ENCODE data around the gene VAT1. TPM values are rescaled to one million over a fixed set of nuclear protein-coding genes. Genes with fewer than 3 reads are reported as not detected.

VAT1 gene
- total RNA-seq, 1 donor from 2014 or later = 567 TPM

DNA sequence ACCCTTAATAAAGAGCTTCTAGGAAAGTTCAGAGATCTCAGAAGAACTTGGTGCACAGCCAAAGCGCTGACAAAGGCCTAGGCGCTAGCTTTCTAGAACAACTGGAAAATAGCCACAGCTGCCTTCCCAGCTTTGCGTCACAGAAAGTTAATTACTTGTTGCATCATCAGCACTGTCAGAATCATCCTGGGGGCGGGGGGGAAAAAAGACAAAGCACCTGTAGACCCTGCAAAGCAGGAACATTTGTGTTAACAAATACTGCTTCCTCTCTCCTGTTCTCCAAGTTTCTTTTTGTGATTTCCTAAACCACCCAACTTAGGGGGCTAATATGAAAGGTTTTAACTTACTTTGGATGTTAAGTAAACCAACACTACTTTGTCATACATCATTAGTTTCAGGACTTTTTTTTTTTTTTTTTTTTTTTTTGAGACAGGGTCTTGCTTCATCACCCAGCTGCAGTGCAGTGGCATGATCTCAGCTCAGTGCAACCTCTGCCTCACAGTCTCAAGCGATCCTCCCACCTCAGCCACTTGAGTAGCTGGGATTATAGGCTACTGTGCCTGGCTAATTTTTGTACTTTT is 53.1 kb downstream of the VAT1 start:
- Mint-ChIP-seq H3K27me3 (ENCODE audit: low read depth) (no peaks in the 10 kb centered on the region), H3K27ac (ENCODE audit: unreplicated experiment) (no peak overlapping the region), H3K36me3 (ENCODE audit: low read depth) (no peaks in the 10 kb centered on the region), H3K4me1 (ENCODE audit: low read depth) (peaks cover 7% of the 10 kb centered on the region), H3K4me3 (ENCODE audit: unreplicated experiment) (no peak overlapping the region), H3K9me3 (ENCODE audit: low read depth) (no peaks in the 10 kb centered on the region)
- TF ChIP-seq, protein P1, sequence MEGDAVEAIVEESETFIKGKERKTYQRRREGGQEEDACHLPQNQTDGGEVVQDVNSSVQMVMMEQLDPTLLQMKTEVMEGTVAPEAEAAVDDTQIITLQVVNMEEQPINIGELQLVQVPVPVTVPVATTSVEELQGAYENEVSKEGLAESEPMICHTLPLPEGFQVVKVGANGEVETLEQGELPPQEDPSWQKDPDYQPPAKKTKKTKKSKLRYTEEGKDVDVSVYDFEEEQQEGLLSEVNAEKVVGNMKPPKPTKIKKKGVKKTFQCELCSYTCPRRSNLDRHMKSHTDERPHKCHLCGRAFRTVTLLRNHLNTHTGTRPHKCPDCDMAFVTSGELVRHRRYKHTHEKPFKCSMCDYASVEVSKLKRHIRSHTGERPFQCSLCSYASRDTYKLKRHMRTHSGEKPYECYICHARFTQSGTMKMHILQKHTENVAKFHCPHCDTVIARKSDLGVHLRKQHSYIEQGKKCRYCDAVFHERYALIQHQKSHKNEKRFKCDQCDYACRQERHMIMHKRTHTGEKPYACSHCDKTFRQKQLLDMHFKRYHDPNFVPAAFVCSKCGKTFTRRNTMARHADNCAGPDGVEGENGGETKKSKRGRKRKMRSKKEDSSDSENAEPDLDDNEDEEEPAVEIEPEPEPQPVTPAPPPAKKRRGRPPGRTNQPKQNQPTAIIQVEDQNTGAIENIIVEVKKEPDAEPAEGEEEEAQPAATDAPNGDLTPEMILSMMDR (IDR thresholded peaks at IDR 0.05) = no peak
- DNase-seq (ENCODE audit: low spot score) = no peak

DNA sequence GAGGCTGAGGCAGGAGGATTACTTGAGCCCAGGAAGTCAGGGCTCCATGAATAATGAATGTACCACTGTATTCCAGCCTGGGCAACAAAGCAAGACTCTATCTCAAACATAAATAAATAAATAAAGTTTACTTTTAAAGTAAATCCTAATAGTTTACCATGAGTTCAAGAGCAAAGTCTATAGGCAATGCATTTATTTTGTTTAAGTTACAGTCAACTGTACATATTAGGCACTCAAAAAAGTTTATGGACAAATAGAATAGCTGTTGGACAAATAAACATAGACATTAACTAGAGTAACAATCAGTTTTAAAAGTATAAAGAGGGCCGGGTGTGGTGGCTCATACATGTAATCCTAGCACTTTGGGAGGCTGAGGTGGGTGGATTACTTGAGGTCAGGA is 54.3 kb downstream of the VAT1 start:
- no peaks in the 10 kb centered on the region for H3K36me3 Mint-ChIP-seq (ENCODE audit: low read depth)
- H3K4me3 Mint-ChIP-seq (ENCODE audit: unreplicated experiment) = no peak overlapping the region
- no peak overlapping the region for H3K27ac Mint-ChIP-seq (ENCODE audit: unreplicated experiment)
- no peaks in the 10 kb centered on the region for H3K9me3 Mint-ChIP-seq (ENCODE audit: low read depth)
- H3K4me1 Mint-ChIP-seq (ENCODE audit: low read depth) = peaks cover 16% of the 10 kb centered on the region
- no peaks in the 10 kb centered on the region for H3K27me3 Mint-ChIP-seq (ENCODE audit: low read depth)
- DNase-seq (ENCODE audit: low spot score) = no peak
- TF ChIP-seq, protein P1 (IDR thresholded peaks at IDR 0.05) = no peak

Other genes starting within 250 kb of the VAT1 start
- gene VPS25, start 248.9 kb downstream of the VAT1 start, total RNA-seq = 52.5 to 63.9 TPM (median 55.1 TPM) in 3 replicates
- 0.26 to 0.32 TPM in 2 of 3 replicates, not detected in the other for gene WNK4, start 241.8 kb downstream of the VAT1 start, total RNA-seq
- gene COA3, start 223.7 kb downstream of the VAT1 start, total RNA-seq = 38.7 to 49.1 TPM (median 39.5 TPM) in 3 replicates
- gene CNTD1, start 223.5 kb downstream of the VAT1 start, total RNA-seq = 0.60 TPM in 1 of 3 replicates, not detected in the others
- gene BECN1, start 198.1 kb downstream of the VAT1 start, total RNA-seq = 55.3 to 71.6 TPM (median 60.5 TPM) in 3 replicates
- 99.7 to 117 TPM (median 111 TPM) in 3 replicates for gene PSME3, start 189.0 kb downstream of the VAT1 start, total RNA-seq
- 1.4 to 2.2 TPM (median 1.4 TPM) in 3 replicates for gene AOC2, start 177.8 kb downstream of the VAT1 start, total RNA-seq
- 0.53 to 17.4 TPM (median 15.5 TPM) in 3 replicates for gene AOC3, start 171.2 kb downstream of the VAT1 start, total RNA-seq
- gene G6PC1, start 121.6 kb downstream of the VAT1 start, total RNA-seq = not detected in 3 replicates
- gene AARSD1, start 57.9 kb downstream of the VAT1 start, total RNA-seq = 39.1 to 44.4 TPM (median 44.0 TPM) in 3 replicates
- gene PTGES3L, start 42.3 kb downstream of the VAT1 start, total RNA-seq = 1.2 to 5.7 TPM (median 3.9 TPM) in 3 replicates
- gene RUNDC1, start 41.8 kb downstream of the VAT1 start, total RNA-seq = 11.2 to 13.1 TPM (median 11.3 TPM) in 3 replicates
- gene RPL27, start 24.0 kb downstream of the VAT1 start, total RNA-seq = 738 to 860 TPM (median 747 TPM) in 3 replicates
- gene IFI35, start 15.6 kb downstream of the VAT1 start, total RNA-seq = 9.0 to 20.9 TPM (median 12.8 TPM) in 3 replicates
- gene RND2, start 2.8 kb upstream of the VAT1 start, total RNA-seq = 0.73 to 1.5 TPM (median 1.1 TPM) in 3 replicates
- gene BRCA1, start 103.0 kb upstream of the VAT1 start, total RNA-seq = 4.3 to 13.5 TPM (median 4.8 TPM) in 3 replicates
- gene NBR1, start 148.8 kb upstream of the VAT1 start, total RNA-seq = 62.7 to 70.9 TPM (median 63.3 TPM) in 3 replicates
- 12.0 to 18.3 TPM (median 16.4 TPM) in 3 replicates for gene TMEM106A, start 189.5 kb upstream of the VAT1 start, total RNA-seq
- gene CCDC200, start 206.2 kb upstream of the VAT1 start, total RNA-seq = not detected in 3 replicates
- gene RNU2-1, start 211.6 kb upstream of the VAT1 start, total RNA-seq = 2,934 to 3,390 TPM (median 3,124 TPM) in 3 replicates

All from chondrocyte (in vitro differentiated cells).